Neuronal stem cell (in vitro differentiated cells): ENCODE data around the gene CNKSR2.
"Not testable (repeated sequence)": the region's sequence is repeated elsewhere in the genome, so short reads cannot be mapped to it uniquely, and the experiment has no call there.

Source experiments
- DNase-seq: peaks from one replicate; pipeline ENCODE4 v3.0.0-alpha.2; 2013; ENCODE audit warnings: low spot score
- H2AFZ ChIP-seq: one replicate; pipeline ENCODE4 v1.6.1; 2013; ENCODE audit warnings: mild to moderate bottlenecking, low read length, inconsistent platforms
- H2AK5ac ChIP-seq: 2 replicates; pipeline ENCODE4 v1.6.1; 2013; ENCODE audit warnings: low read depth, mild to moderate bottlenecking, inconsistent platforms, low read length, moderate library complexity, mixed read lengths
- H2BK120ac ChIP-seq: 2 replicates; pipeline ENCODE4 v1.6.1; 2013; ENCODE audit warnings: low read depth, mild to moderate bottlenecking, inconsistent platforms, low read length, moderate library complexity, mixed read lengths
- H2BK12ac ChIP-seq: one replicate; pipeline ENCODE4 v1.6.1; 2013; ENCODE audit warnings: low read length, inconsistent platforms
- H2BK15ac ChIP-seq: 2 replicates; pipeline ENCODE4 v1.6.1; 2013; ENCODE audit warnings: mild to moderate bottlenecking, low read length, inconsistent platforms, mixed read lengths
- H2BK5ac ChIP-seq: one replicate; pipeline ENCODE4 v1.6.1; 2013; ENCODE audit warnings: inconsistent platforms, mild to moderate bottlenecking, low read length, moderate library complexity
- H3K14ac ChIP-seq: one replicate; pipeline ENCODE4 v1.6.1; 2013; ENCODE audit warnings: low read length, inconsistent platforms
- H3K18ac ChIP-seq: 2 replicates; pipeline ENCODE4 v1.6.1; 2013; ENCODE audit warnings: low read length, inconsistent platforms
- H3K23ac ChIP-seq: 2 replicates; pipeline ENCODE4 v1.6.1; 2013; ENCODE audit warnings: low read depth, mild to moderate bottlenecking, mixed read lengths, low read length, inconsistent platforms; ENCODE audit not compliant: poor library complexity
- H3K27ac ChIP-seq: replicated peaks from 3 replicates; pipeline ENCODE4 v1.5.1; 2013; ENCODE audit warnings: low read length, inconsistent platforms
- H3K27me3 ChIP-seq, 3 experiments: 2 replicates each; pipeline ENCODE4 v1.6.1; 2013; ENCODE audit warnings: low read length in 3 of 3, mild to moderate bottlenecking in 2 of 3, inconsistent platforms in 1 of 3, low read depth in 1 of 3, mixed read lengths in 1 of 3, moderate library complexity in 1 of 3; ENCODE audit not compliant: control insufficient read depth in 3 of 3, insufficient read depth in 3 of 3
- H3K36me3 ChIP-seq, 2 donors: replicated peaks in 1 of 2; 2 replicates each; pipeline ENCODE4 v1.6.1; 2013; ENCODE audit warnings: low read length in 2 of 2; ENCODE audit not compliant: control insufficient read depth in 2 of 2, insufficient read depth in 2 of 2
- H3K4ac ChIP-seq: 2 replicates; pipeline ENCODE4 v1.6.1; 2013; ENCODE audit warnings: inconsistent platforms, mild to moderate bottlenecking, low read length, moderate library complexity
- H3K4me1 ChIP-seq, 2 donors: 1 replicate in 1 of 2; 2 replicates in 1 of 2; pipeline ENCODE4 v1.6.1; 2013; ENCODE audit warnings: low read length in 2 of 2, low read depth in 1 of 2; ENCODE audit not compliant: control insufficient read depth in 2 of 2, insufficient read depth in 1 of 2
- H3K4me2 ChIP-seq: one replicate; pipeline ENCODE4 v1.6.1; 2013; ENCODE audit warnings: mild to moderate bottlenecking, low read length, inconsistent platforms; ENCODE audit not compliant: insufficient read depth, poor library complexity, severe bottlenecking
- H3K4me3 ChIP-seq, 2 donors: 2 replicates each; pipeline ENCODE4 v1.5.1; 2013; ENCODE audit warnings: low read length in 2 of 2, mild to moderate bottlenecking in 2 of 2, inconsistent platforms in 1 of 2, moderate library complexity in 1 of 2
- H3K79me1 ChIP-seq: one replicate; pipeline ENCODE4 v1.6.1; 2013; ENCODE audit warnings: low read depth, mild to moderate bottlenecking, inconsistent platforms, low read length, moderate library complexity
- H3K9ac ChIP-seq: one replicate; pipeline ENCODE4 v1.6.1; 2013; ENCODE audit warnings: mild to moderate bottlenecking, low read depth, low read length, inconsistent platforms; ENCODE audit not compliant: poor library complexity
- H3K9me3 ChIP-seq, 2 donors: replicated peaks in 1 of 2; 2 replicates each; pipeline versions ENCODE3 to v1.6.1; 2013; ENCODE audit warnings: low read length in 2 of 2, mild to moderate bottlenecking in 2 of 2, inconsistent platforms in 1 of 2, low read depth in 1 of 2, mixed read lengths in 1 of 2, moderate library complexity in 1 of 2; ENCODE audit not compliant: control insufficient read depth in 2 of 2, insufficient read depth in 1 of 2
- H4K8ac ChIP-seq: one replicate; pipeline ENCODE4 v1.6.1; 2013; ENCODE audit warnings: low read depth, mild to moderate bottlenecking, inconsistent platforms, low read length, moderate library complexity
- H4K91ac ChIP-seq: one replicate; pipeline ENCODE4 v1.6.1; 2013; ENCODE audit warnings: low read length, low read depth, mild to moderate bottlenecking, inconsistent platforms; ENCODE audit not compliant: poor library complexity
- WGBS, 2 donors: extraction: QIAGEN DNeasy Blood & Tissue Kit; methylation state at CpG; one replicate each; pipeline ENCODE4 v1.1.7; 2013; ENCODE audit warnings: missing lambda C conversion rate in 2 of 2, mixed read lengths in 1 of 2; ENCODE audit not compliant: insufficient read length in 2 of 2, insufficient replicate concordance in 1 of 2; ENCODE audit errors: extremely low coverage in 2 of 2; 5-methylcytosine and 5-hydroxymethylcytosine counted together

Gene CNKSR2

DNA sequence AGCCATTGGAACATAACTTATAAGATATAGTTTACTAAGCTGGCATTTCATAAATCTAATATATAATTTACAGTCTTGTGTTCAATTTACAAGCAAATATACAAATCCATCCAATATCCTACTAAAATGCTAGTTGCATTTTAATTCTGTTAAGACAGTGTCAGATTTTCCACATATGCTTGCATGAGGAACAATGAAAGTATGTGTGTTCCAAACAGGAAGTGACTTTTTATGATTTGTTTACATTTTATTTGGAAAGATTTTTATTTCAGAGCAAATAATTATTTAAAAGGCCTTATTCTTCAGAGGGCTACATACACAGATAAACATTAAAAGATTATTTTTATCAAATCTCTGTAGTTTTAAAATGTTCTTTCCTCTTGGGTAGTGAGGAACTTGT, 153.9 kb downstream of the CNKSR2 start:
- no peak overlapping the region for H4K8ac ChIP-seq
- no peak overlapping the region for H2BK12ac ChIP-seq
- no peak overlapping the region for H3K23ac ChIP-seq
- H3K4me3 ChIP-seq = no peak overlapping the region
- no peak overlapping the region for H2BK120ac ChIP-seq
- H2AFZ ChIP-seq = no peak overlapping the region
- H3K4ac ChIP-seq = no peak overlapping the region
- H3K9me3 ChIP-seq = no peaks in the 10 kb centered on the region
- no peak overlapping the region for H3K27ac ChIP-seq
- no peak overlapping the region for H3K9ac ChIP-seq
- no peak overlapping the region for H2BK15ac ChIP-seq
- H3K18ac ChIP-seq = no peak overlapping the region
- DNase-seq = no peak
- no peaks in the 10 kb centered on the region for H3K4me1 ChIP-seq
- H3K79me1 ChIP-seq = no peaks in the 10 kb centered on the region
- H3K36me3 ChIP-seq = no peaks in the 10 kb centered on the region
- no peak overlapping the region for H2BK5ac ChIP-seq
- H4K91ac ChIP-seq = no peak overlapping the region
- no peaks in the 10 kb centered on the region for H3K27me3 ChIP-seq
- H3K14ac ChIP-seq = no peak overlapping the region
- H3K4me2 ChIP-seq = no peak overlapping the region
- H2AK5ac ChIP-seq = no peak overlapping the region

DNA sequence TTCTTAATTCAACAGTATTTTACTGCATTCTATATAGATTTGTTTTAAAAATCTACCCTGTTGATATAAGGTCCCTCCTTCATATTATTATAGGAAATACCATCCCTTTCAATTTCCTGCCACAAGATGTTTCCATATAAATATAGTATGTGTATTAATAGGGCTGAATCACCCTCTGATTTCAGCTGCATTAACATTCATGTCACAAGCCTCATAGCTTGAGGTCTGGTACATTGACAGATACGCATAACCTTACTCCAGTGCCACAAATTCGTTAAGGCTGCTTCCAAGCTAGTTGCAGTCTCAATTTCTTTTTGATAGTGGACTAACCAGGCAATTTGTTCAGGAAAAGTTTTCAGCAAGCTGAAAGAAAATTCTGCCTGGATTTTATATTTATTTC, 155.6 kb downstream of the CNKSR2 start:
- Histone ChIP-seq H3K36me3 (peaks cover 0 to 6% of the 10 kb centered on the region in 2 donors), H3K4ac (no peak overlapping the region), H2BK15ac (no peak overlapping the region)

DNA sequence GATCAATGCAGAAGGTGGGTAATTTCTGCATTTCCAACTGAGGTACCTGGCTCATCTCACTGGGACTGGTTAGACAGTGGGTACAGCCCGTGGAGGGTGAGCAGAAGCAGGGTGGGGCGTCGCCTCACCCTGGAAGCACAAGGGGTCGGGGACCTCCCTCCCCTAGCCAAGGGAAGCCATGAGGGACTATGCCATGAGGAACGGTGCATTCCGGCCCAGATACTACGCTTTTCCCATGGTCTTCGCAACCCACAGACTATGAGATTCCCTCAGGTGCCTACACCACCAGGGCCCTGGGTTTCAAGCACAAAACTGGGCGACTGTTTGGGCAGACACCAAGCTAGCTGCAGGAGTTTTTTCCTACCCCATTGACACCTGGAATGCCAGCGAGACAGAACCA, 170.4 kb downstream of the CNKSR2 start:
- not testable (repeated sequence) for H2BK120ac ChIP-seq, H2AK5ac ChIP-seq, H2BK5ac ChIP-seq, H3K14ac ChIP-seq, H4K91ac ChIP-seq, H4K8ac ChIP-seq, H3K4ac ChIP-seq, H3K79me1 ChIP-seq, H2BK15ac ChIP-seq, H3K9me3 ChIP-seq, H3K27ac ChIP-seq, H2BK12ac ChIP-seq, H3K18ac ChIP-seq, H3K36me3 ChIP-seq, H3K4me3 ChIP-seq, DNase-seq, H3K4me1 ChIP-seq, H3K27me3 ChIP-seq, H2AFZ ChIP-seq, H3K4me2 ChIP-seq, H3K23ac ChIP-seq, H3K9ac ChIP-seq
- WGBS, 2 donors = no CpG with 5 or more reads among the region's 10 CpGs

More for the DNA sequence above, 155.6 kb downstream of the CNKSR2 start:
- no peak overlapping the region for H3K4me2 ChIP-seq
- no peak overlapping the region for H2AK5ac ChIP-seq
- no peak overlapping the region for H3K27ac ChIP-seq
- H3K4me1 ChIP-seq = no peaks in the 10 kb centered on the region
- no peak overlapping the region for H3K18ac ChIP-seq
- no peak overlapping the region for H3K23ac ChIP-seq
- H2BK12ac ChIP-seq = no peak overlapping the region
- no peaks in the 10 kb centered on the region for H3K79me1 ChIP-seq
- no peak overlapping the region for H2AFZ ChIP-seq
- H3K14ac ChIP-seq = no peak overlapping the region
- no peak overlapping the region for H2BK5ac ChIP-seq
- H4K91ac ChIP-seq = no peak overlapping the region
- no peak overlapping the region for H3K4me3 ChIP-seq
- WGBS, 2 donors = no CpG with 5 or more reads among the region's 2 CpGs
- no peak overlapping the region for H3K9ac ChIP-seq
- DNase-seq = no peak
- H3K27me3 ChIP-seq = no peaks in the 10 kb centered on the region
- H2BK120ac ChIP-seq = no peak overlapping the region
- no peaks in the 10 kb centered on the region for H3K9me3 ChIP-seq
- no peak overlapping the region for H4K8ac ChIP-seq

DNA sequence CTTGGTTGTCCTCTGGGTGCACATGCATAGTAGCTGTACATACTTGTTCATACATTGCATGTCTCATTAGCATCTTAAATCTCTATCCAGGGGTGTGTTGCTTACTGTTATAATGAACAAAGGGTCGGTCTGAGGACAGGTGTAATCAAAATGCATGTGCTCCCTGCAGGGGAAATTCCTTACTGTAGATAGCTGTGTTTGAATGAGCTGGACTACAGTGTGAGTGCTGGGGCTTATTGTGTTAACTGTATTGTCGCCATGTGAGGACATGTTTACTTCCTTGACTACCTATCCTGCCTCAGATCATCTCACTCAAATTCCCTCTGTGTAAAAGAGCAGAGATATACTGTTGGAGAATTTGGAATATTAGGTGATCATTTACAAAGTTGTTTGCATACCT, 185.2 kb downstream of the CNKSR2 start:
- no peaks in the 10 kb centered on the region for H3K79me1 ChIP-seq
- no peak overlapping the region for H3K4ac ChIP-seq
- H3K4me2 ChIP-seq = no peak overlapping the region
- H4K8ac ChIP-seq = no peak overlapping the region
- no peak overlapping the region for H3K9ac ChIP-seq
- no peak overlapping the region for H3K27ac ChIP-seq
- peaks cover 0 to 2% of the 10 kb centered on the region in 2 donors for H3K36me3 ChIP-seq
- H3K23ac ChIP-seq = no peak overlapping the region
- no peak for DNase-seq
- no peak overlapping the region for H3K4me3 ChIP-seq
- no CpG with 5 or more reads among the region's 2 CpGs for WGBS, 2 donors
- H2BK5ac ChIP-seq = no peak overlapping the region
- no peak overlapping the region for H2BK120ac ChIP-seq
- no peak overlapping the region for H3K14ac ChIP-seq
- H2AK5ac ChIP-seq = no peak overlapping the region
- H2BK12ac ChIP-seq = no peak overlapping the region
- H3K18ac ChIP-seq = no peak overlapping the region
- H3K4me1 ChIP-seq = no peaks in the 10 kb centered on the region
- no peak overlapping the region for H2AFZ ChIP-seq
- H3K27me3 ChIP-seq = no peaks in the 10 kb centered on the region
- H2BK15ac ChIP-seq = no peak overlapping the region
- H3K9me3 ChIP-seq = no peaks in the 10 kb centered on the region
- H4K91ac ChIP-seq = no peak overlapping the region
